Measurements from ENCODE around the gene HDAC9.

HDAC9 gene

DNA sequence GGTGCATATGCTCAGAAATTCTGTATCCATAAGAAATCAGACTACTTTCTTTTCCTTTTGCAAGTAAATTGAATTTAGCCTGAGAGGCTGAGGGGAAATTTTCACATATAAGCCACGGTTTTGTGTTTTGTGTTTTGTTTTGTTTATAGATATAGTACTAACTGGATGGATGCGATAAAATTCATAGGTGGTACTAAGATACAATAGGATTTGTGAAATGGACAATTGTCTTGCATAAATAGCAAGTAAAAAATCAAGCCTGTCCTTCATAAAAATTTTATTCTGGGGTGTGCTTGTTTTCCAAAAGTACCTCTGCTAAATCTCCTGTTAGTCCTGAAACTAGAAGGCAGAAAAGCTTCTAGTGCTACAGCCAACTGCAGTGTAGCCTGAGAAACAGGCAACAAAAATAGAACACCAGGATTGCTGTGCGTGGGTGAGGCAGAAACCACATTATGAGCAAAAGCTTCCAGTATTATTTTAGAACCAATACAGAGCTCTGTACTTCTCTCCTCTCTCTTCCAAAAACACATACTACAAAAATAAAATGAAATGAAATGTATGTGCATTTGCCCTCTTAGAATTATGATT lies 634 bp upstream of the HDAC9 start:
- no peak for DNase-seq

DNA sequence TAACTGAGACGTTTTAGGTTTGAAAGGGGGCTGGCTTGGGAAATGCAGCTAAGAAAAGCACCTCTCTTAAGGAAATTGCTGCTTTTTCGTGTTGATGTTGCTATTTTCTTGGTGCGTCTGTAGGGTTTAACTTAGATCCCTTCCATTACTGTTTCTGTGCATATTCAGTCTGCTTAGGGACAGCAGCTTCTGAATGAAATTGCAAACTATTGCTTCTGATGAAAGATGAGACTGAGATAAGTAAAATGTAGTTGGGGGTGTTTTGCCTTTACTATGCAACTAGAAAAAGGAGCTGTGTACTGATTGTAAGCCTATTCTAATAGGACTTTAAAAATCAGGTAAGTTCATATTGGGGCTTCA lies 772 bp downstream of the HDAC9 start:
- DNase-seq: no peak

DNA sequence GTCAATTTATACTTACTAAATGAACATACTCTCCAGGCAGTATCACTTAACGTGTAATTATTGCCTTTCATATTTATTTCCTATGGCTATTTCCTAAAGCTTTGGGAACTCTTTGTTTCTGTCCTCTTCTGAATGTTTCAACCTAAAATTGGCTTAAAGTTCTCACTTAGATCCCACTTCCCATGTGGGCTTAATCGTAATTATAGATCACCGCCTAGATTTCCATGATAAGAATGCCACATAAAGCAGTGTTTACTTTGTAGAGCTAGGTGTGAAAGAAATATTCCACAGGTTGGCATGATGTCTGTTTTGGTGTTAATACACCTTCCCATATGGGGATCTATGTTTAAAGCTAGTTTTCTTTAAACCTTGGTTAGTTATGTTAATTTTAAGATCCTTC lies 1.5 kb downstream of the HDAC9 start:
- no peak for DNase-seq

DNA sequence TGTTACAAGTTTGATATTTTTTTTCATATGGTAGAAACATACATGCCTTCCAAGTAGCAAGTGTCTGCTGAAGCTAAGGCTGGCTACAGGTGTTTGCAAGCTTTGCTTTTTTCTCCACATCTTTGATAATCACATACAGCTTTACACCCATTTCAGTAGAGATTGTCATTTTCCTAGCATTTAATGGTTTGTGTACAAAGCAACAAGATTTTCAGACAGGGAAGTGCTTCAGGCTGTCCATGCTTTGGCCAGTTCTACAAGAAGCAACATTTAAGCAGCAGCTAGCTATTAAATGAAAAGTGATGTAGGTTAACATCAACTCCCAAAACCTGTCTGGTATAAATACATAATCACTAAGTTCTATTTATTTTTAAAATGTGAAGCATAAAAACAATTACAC lies 2.3 kb downstream of the HDAC9 start:
- no peak for DNase-seq

DNA sequence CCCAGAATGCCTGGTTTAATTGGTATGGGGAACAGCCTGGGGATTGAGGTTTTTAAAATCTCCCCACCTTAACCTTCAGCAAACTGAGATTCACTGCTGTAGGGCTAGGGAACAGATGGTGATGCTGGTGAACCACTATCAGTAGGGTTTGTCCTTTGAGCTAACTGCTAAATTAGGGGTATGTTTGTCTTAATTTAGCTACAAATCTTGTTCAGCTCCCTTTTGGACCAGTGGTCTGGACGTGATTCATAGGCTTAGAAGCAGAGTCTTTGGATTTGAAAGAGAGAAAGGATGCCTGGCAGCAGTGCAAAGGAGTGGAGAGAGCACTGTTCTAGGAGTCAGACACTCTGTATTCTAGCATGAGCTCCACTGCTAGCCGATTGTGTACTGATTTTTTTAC lies 2.8 kb downstream of the HDAC9 start:
- no peak for DNase-seq

DNA sequence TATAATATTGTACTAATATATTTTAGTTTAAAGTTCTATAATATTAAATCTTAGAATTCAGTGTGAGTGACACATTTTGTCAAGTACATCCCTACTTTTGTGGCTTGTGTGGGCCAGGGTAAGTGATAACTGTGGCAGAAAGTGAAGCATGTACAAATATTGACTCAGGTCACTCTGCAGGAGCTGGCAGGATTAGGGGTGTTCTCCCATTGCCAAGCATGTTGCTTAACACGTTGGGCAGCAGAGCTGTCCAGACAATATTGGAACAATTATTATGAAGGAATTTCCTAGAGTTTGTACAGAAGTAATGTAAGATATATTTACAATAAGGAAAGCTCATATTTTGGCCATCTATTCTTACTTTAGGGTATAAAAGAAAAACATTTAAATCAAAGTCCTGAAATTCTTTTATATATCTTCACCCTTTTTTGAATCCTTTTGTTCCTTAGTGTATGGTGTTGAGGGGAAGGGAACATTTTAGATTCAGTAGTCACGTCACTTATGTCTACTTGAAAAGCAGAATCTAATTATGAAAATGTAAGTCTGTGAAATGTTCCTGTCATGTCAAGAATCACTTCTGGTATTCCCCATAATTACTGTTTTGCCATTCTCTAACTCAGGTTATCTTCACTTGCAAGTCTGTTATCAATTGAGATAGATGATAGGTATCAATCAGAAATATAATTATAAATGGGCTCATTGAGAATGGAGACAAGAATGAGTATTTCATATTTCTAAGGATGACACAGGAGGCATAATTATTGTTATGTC lies 4.0 kb downstream of the HDAC9 start:
- no peak for DNase-seq

DNA sequence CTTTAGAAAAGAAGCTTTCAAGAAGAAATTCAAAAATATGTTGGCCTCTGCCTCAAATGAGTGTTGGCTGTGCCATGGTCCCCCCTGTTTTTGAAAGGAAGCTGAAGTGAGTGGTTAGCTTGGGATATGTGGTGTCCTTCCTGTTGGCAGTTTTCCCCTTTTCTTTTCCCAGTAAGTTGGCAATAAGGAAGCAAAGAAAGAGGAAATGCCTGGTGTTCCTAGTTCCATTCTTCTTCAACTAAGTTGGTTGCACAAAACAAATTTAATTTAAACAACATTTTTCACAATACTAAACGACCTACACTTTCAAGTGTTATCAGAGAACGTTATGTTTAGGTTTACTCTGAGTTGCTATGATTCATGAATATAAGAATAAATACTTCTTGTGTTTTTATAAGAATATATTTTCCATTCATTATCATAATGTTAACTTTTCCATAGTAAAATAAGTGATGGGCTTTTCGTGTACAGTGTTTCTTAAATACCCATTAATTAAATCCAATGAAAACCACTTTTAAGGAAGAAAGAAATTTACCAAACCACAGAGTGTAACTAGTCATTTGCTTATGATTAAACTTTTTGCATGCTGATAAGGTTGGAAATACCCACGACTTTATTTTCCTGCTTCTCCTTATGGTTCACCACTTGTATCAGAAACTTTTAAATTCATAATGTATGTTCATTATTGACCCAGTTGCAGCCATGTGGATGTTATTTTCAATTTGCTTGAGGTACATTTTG lies 7.7 kb downstream of the HDAC9 start:
- no peak for DNase-seq

DNA sequence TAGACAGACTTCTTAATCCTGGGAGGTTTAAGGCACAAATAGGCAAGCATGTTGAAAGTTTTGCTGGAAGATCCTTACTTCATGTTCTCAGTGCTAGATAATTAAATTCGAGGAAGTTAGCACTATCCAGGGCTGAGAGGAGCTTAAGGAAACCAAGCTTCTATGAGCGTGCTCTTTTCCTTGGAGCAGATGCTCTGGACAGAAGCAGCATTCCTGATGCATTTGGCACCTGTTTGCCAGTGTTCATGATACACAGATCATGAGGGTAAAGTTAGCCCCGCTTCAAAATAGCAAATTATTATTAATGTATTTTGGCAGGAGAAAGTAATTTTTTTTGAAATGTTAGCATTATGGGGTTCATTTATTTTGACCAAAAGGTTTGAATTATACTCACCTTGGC lies 9.4 kb downstream of the HDAC9 start:
- DNase-seq: no peak

DNA sequence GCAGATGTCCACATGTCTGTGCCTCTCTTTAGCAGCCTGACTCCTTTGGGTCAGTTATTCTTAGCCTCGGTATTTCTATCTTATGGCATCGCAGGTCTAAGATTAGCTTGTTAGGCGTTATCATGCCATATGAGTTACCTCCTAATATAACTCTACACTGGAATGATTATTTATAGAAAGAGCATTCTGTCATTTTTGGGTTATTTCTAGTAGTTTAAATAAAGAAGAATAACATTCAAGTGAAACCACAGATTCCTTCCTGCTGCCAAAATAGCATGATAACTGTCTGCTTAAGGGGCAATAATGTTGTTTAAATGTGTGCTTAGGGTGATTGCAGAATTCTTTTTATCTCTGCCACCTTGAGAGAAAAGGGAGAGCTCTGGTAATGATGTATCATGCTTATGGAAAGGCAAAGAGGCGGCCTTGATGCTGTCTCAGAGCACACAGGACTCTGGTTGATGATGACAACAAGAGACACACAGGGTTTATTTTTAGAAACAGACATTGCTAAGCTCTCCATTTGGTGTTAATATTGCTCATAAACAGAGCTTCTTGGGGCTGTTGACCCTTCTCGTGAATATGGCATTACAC lies 10.4 kb downstream of the HDAC9 start:
- no peak for DNase-seq

DNA sequence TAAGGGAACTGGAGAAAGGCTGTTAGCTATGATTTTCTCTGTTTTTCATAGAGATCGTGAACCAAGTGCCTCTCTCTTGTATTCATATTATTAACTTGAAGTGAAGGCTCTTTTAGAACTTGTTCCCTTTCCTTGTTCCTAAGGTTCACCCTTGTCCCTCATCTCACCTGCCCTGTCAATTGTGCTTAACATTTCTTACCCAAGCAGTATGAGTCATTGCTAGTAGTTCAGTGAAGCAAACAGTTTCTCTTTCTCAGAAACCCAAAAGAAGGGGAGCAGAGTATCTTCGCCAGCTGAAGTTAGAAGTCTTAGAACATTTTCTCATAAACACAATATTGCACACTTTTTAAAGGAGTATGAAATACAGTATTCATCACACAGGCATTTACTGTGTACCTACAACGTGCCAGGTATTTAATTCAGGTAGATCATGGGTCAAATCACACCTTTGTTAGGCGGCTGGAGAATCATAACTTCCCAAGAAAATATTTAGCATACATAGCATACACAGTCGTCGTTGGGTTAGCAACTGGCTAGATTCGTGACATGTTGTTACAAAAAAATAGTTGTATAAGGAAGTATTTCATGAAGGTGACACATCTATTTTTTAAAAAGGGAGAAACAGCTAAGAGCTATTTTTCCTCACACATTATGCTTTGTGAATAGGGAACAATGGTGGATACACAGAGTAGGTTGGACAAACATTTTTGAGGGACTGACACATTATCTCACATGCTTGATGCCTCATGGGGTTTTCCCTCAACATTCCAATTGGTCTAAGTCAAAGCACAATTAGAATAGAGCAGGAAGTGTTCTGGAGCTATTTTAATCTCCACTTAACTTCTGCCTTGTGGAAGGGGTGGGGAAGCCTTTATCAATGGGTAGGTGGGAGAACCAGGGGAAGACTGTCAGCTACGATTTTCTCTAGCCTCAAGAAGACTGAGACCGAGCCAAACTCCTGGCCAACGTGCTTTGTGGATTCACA lies 13.2 kb downstream of the HDAC9 start:
- no peak for DNase-seq

DNA sequence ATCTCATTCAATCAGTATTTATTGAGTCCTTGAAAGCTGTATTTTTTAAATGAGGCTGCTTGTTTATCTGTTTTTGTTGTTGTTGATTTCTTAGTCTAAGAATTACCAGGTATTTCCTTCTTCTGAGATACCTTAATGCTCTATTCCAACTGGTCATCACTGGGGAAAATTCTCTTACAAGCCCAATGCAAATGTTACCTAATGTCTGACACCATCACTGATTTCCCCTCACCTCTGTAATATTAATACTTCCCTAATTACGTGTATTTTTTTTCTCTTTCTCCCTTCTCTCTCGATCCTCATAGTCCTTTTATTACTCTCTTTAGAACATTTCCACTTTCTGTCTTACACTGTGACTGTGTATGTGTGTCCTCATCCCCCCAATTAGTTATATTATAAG lies 13.9 kb downstream of the HDAC9 start:
- DNase-seq: no peak

DNA sequence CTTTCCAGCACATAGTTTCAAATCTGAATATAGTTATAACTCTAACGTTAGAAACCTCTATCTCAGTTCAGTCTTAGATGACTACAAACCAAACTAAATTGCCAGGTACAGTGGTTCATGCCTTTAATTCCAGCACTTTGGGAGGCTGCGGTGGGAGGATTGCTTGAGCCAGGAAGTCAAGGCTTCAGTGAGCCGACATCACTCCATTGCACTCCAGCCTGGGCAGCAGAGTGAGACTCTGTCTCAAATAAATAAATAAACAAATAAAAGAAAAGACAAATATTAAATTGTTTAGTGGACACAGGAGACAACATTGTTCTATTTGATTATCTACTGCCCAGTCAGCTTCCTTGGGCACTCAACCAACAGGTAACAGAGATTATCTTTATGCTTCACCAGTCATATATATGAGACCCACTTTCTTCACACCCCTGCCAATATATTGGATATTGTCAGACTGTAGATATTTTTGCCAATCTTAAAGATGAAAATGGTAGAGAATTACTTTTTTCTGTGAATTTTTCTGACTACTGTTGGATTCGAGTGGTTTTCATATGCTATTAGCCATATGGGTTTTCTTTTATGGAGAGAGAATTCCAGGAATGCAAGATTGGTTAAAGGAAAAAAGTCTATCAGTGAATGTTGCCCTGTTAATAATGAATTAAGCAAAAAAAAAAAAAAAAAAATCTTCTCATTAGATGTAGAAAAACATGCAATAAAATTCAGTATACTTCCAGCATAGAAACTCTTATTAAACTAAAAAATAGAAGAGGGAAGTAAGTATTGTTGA lies 16.0 kb downstream of the HDAC9 start:
- DNase-seq: no peak

DNA sequence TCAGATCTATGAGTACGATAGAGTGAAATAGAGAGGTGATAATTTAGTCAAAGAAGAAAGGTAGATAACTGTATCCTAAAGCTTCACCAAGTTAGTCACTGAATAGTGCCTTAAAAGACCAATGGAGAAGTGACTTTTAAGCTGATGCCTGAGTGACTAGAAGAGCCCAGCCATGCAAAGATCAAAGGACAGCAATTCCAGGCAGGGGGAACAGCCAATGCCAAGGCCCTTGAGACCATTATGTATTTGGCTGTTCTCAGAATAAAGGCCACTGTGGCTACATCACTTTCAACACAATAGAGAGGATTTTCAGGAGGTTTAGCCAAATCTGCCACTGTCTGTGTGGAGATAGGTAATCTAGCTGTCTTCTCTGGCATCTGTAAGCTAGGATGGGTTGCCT lies 17.8 kb downstream of the HDAC9 start:
- DNase-seq: no peak

DNA sequence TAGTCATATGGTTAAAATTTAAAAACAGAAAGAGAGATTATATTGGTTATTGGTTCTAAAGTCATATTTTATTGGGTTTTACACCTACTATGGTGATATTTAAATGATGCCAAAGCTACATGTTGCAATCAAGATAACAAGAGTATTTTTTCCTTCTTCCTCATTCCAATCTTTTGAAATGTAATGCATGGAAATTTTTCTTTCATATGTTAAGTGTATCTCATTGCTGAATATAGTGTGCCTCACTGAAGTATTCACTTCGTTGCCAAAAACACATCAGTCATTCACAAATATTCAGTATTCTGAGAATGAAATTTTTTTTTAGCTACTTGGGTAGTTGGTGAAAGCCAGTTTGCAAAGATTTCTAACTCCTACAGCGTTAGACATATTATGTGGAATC lies 19.5 kb downstream of the HDAC9 start:
- no peak for DNase-seq

DNA sequence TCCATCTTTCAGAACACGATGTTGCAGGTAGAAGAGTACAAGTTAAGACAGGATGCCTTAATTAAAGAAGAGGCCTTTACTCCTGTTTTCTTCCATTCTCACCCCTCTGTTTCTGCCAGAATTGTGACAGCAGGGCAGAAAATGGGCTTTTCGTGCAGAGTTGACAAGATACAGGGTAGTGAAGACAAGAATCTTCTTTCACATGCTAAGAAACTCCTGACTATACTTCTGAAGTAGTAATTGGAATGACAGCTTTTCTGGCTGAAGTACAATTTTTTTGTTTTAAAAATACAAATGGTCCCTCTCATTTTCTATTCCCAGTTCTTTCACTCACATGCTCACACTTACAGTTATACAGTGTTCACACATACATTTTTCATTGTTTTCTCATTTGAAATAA lies 22.1 kb downstream of the HDAC9 start:
- no peak for DNase-seq

DNA sequence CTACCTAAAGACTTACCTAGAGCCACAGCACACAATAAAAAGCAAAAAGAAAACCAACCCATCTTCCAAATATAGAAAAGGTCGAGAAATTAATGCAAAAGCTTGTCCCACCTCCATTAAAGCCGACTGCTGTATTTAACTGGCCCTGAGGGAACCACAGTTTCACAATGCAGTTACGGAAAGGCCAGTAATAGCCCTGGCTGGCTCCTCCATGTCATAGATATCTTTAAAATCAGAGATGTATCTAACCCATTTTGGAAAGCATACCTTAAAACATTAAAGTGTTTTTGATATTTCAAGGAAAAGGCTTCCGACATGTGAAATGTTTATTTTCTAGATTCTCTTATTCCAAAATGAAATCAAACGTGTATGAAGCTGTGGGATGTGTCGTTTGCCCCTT lies 23.0 kb downstream of the HDAC9 start:
- DNase-seq: no peak

DNA sequence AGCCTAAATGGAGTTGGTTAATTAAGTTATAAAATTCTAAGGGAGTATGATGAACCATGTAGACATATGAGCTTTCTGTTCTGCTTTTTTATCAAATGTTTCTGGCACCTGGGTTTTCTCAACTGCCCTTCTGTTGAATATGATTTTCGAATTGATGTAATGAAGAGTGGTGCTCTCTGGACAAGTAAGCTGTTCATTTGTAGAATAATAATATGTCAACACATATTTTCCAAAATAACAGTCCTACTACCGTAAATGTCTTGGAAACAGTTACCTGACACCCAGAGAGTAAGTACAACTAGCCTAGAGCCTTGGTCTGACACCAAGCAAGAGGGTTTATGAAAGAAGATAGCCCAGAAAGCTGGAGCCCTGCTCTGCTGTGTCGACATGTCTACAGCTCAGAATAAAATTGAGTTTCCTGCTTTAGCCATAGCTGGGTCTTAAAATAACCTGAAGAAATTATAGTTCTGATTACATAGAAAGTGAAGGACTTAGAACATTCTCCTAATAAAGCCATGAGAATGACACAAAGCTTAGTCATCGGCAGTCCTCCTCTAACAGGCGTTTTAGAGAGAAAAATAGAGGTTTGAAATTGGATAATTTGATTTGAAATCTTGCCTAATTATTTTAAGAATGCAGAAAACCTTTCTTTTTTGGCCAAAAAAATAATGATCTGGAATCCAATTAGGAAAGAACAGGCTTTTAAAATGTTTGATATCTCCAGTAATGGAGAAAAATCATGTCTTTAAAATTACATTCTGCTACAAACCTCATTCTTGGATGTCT lies 25.1 kb downstream of the HDAC9 start:
- DNase-seq: no peak

DNA sequence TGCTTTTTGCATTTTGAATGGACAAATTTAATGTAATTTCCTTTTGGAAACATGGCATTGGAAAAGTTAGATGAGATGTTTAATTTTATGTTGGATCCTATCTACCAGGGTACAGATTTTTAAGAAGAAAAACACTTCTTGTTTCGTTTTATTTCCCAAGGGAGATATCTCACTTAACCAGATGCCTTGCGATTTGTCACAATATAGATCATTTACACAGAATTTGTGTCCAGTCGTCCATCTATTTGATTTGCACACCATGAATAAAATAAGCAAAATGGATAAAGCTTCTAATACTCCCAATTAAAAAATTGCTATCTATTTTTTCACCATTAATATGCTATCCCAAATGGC lies 25.7 kb downstream of the HDAC9 start:
- DNase-seq: no peak

DNA sequence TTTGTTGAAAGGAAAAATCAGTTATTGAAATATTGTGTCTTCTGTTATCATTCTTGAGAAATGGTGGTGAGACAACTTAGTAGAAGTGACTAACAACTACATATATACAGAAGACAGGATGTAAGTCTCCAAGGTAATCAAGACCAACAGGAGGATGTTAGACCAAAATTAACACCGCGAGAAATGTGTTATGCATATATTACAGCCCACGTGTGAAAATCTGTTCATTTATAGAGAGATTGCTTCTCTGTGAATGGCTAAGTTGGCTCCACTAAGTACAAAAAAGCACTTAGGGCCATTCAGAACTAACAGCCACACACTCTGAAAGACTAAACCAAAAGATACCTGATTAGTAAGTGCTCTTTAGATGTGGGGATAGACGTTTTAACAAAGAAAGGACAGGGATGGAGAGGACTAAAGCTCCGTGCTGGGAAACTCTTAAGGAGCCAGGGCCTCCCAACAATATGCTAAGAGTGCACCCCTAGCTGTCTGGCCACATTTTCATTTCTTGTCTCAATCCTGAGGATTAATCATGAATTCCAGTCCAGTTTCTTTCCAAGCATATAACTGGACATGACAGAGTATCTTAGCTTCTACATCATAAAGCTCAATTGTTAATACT lies 26.5 kb downstream of the HDAC9 start:
- DNase-seq: no peak

DNA sequence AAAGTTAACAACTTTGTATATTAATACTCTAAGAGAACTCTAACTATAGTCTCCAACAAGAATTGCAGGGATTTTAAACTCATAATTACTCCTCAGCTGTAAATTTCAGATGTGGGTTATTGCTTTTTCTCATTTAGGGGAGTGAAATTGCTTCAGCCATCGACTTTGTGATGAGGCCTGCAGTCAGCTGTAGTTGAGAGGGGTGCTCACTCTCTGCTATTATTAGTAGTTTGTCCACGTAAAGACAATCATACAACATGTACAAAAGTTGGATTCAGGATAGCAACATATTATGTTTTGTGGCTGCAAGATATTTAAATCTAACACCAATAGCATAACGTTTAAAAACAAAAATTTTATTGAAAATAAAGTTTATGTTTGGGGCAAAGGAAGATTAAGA lies 28.7 kb downstream of the HDAC9 start:
- no peak for DNase-seq
